ENCODE data around the gene TBC1D5.

GRCh38 chr3:17733215-17733614 is 9.2 kb downstream of the TBC1D5 start:
- no peak for TF ChIP-seq TCF7L2 (IDR thresholded peaks at IDR 0.05; ENCODE audit: borderline replicate concordance, extremely low read depth, insufficient read depth, insufficient read length)
- no peak for TF ChIP-seq EZH2 (IDR thresholded peaks at IDR 0.05)
- TF ChIP-seq JUND (IDR thresholded peaks at IDR 0.05), result no peak
- no peak for TF ChIP-seq FOSL1 (IDR thresholded peaks at IDR 0.05; ENCODE audit: low read depth)
- TF ChIP-seq, protein P1, sequence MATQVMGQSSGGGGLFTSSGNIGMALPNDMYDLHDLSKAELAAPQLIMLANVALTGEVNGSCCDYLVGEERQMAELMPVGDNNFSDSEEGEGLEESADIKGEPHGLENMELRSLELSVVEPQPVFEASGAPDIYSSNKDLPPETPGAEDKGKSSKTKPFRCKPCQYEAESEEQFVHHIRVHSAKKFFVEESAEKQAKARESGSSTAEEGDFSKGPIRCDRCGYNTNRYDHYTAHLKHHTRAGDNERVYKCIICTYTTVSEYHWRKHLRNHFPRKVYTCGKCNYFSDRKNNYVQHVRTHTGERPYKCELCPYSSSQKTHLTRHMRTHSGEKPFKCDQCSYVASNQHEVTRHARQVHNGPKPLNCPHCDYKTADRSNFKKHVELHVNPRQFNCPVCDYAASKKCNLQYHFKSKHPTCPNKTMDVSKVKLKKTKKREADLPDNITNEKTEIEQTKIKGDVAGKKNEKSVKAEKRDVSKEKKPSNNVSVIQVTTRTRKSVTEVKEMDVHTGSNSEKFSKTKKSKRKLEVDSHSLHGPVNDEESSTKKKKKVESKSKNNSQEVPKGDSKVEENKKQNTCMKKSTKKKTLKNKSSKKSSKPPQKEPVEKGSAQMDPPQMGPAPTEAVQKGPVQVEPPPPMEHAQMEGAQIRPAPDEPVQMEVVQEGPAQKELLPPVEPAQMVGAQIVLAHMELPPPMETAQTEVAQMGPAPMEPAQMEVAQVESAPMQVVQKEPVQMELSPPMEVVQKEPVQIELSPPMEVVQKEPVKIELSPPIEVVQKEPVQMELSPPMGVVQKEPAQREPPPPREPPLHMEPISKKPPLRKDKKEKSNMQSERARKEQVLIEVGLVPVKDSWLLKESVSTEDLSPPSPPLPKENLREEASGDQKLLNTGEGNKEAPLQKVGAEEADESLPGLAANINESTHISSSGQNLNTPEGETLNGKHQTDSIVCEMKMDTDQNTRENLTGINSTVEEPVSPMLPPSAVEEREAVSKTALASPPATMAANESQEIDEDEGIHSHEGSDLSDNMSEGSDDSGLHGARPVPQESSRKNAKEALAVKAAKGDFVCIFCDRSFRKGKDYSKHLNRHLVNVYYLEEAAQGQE (IDR thresholded peaks at IDR 0.05; ENCODE audit: low read depth), result no peak
- no peak for TF ChIP-seq SP1 (IDR thresholded peaks at IDR 0.05; ENCODE audit: low read depth)
- no peak for TF ChIP-seq CTCF (IDR thresholded peaks at IDR 0.05 in 2 of 3, conservative IDR thresholded peaks at IDR 0.05 in 1 of 3; ENCODE audit: borderline replicate concordance in 1 of 3, insufficient read depth in 1 of 3, low read depth in 2 of 3, low read length in 2 of 3)
- no peak for TF ChIP-seq SIN3A (IDR thresholded peaks at IDR 0.05; ENCODE audit: low read depth)
- no peak for TF ChIP-seq MAX (IDR thresholded peaks at IDR 0.05)
- no peak for TF ChIP-seq EZH2phosphoT487 (IDR thresholded peaks at IDR 0.05; ENCODE audit: borderline replicate concordance)
- no peak for TF ChIP-seq YY1 (IDR thresholded peaks at IDR 0.05; ENCODE audit: extremely low read depth, insufficient replicate concordance, low read depth, low read length)
- TF ChIP-seq RAD21 (IDR thresholded peaks at IDR 0.05; ENCODE audit: low read depth), result no peak
- no peak for TF ChIP-seq POLR2A (IDR thresholded peaks at IDR 0.05; ENCODE audit: borderline replicate concordance, extremely low read depth, insufficient read depth, insufficient read length)
- no peak for TF ChIP-seq POLR2AphosphoS5 (IDR thresholded peaks at IDR 0.05; ENCODE audit: low read depth, low read length)

Measured in HCT116 (cell line).